ENCODE data around the gene LPP.

Gene LPP

DNA sequence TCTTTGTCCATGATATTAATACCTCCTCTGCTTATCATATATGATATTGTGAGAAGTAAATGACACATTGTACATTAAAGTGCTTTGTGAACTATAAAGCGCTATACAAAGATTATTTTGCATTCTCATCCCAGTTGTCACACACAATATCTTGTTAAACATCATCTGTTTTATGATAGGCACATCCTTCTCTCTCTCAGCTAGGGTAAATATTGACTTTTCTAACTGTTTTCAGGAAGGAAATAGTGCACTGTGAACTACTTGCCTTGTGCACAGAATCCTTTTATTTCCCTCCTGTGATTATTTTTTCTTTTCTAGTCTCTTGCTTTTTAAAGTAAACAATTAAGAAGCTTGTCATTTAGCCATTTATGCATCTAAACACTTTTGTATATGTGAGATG, 388.2 kb downstream of the LPP start:
- H3K27ac ChIP-seq: peak overlapping the region; percentile 33
- TF ChIP-seq, protein P1, sequence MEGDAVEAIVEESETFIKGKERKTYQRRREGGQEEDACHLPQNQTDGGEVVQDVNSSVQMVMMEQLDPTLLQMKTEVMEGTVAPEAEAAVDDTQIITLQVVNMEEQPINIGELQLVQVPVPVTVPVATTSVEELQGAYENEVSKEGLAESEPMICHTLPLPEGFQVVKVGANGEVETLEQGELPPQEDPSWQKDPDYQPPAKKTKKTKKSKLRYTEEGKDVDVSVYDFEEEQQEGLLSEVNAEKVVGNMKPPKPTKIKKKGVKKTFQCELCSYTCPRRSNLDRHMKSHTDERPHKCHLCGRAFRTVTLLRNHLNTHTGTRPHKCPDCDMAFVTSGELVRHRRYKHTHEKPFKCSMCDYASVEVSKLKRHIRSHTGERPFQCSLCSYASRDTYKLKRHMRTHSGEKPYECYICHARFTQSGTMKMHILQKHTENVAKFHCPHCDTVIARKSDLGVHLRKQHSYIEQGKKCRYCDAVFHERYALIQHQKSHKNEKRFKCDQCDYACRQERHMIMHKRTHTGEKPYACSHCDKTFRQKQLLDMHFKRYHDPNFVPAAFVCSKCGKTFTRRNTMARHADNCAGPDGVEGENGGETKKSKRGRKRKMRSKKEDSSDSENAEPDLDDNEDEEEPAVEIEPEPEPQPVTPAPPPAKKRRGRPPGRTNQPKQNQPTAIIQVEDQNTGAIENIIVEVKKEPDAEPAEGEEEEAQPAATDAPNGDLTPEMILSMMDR (IDR thresholded peaks at IDR 0.05): no peak
- TF ChIP-seq ZFX (IDR thresholded peaks at IDR 0.05; ENCODE audit: borderline replicate concordance): no peak

DNA sequence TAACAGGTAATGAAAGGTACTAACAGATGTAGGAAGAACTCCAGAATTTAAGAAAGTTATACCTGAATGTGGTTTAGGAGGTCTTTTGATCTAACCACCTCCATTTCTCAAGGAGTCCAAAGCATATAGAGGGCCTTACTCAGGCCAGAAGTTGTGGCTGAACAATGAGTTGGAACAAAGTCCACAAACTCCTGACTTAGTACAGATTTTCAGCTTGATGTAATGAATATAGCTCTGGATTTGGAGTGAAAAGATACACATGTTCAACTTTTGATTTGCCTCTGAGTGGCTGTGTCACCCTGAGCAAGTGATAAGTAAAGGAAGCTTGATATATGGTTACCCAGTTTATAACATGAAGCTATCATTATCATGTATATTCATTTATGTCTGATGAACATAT, 390.1 kb downstream of the LPP start:
- TF ChIP-seq, protein P1 (IDR thresholded peaks at IDR 0.05): no peak
- TF ChIP-seq ZFX (IDR thresholded peaks at IDR 0.05; ENCODE audit: borderline replicate concordance): no peak
- H3K27ac ChIP-seq: no peak overlapping the region

DNA sequence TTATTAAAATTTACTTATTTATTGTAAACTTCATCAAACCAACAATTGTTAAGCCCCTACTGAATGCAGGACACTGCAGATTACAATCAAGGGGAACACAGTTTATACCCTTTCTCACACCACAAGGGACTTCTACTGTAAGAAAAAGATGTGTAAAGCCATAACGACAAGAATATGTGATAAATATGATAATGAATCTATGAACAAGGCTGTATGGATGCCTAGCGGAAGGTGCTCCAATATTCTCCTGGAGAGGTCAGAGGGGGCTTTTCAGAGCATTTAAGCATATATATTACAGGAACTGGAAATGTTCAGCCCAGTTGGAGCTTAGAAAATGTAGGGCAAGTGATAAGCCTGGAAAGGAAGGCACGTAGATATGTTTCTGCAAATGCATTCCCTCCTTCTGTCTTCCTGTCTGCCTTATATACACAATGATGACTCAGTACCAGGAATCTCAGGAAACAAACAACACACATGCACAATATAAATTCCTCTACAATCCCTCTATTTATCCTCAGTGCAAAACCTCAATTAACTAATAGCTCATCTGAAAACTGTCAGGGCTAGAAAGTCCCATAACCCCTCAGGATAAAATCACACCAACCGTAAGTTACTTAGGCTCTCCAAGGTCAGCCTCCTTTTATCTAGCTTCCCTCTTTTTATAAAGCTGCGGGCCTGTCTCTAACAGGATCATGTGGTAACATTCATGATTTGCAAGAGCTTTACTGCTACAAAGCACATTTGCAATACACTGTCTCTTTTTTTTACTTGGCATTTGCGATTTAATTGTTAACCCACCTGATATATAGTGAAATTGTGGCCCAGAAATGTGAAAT, 393.1 kb downstream of the LPP start:
- TF ChIP-seq, protein P1 (IDR thresholded peaks at IDR 0.05): no peak
- TF ChIP-seq ZFX (IDR thresholded peaks at IDR 0.05; ENCODE audit: borderline replicate concordance): no peak
- H3K27ac ChIP-seq: no peak overlapping the region

DNA sequence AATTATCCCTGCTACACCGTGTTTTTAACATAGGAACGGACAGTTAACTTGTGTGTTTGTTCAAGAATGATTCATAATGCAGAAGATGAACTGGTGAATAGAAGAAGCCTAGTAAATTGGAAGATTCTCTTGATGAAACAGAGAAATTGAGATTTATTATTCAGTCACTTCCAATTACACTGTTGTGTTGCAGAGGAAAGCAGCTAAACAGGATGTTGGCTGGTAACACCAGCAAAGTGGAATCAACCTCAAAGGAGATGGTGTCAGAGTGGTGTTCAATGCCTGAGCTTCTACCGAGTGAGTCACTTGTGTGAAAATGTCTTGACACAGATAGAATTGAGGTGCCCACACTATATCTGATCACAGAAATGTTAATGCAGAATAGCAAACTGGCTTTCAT, 399.6 kb downstream of the LPP start:
- TF ChIP-seq ZFX (IDR thresholded peaks at IDR 0.05; ENCODE audit: borderline replicate concordance): no peak
- TF ChIP-seq, protein P1 (IDR thresholded peaks at IDR 0.05): no peak
- no peak overlapping the region for H3K27ac ChIP-seq

DNA sequence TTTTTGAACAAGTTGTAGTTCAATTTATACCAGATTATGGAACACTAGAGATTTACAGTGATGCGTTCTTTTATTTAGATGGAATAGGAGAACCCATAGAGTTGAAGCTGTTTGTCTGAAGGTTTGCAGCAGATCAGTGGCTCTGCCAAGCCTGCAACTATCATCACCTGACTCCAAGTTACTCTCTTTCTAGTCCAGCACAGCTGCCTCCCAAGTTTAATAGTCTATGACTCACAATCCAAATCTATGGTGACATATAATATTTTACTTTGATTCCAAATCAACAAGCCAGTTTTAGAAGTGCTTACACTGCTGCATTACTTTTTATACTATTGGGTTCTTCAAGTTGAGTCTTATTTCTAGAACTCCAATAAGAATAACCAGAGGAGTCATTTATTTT, 400.4 kb downstream of the LPP start:
- TF ChIP-seq, protein P1 (IDR thresholded peaks at IDR 0.05): no peak
- no peak for TF ChIP-seq ZFX (IDR thresholded peaks at IDR 0.05; ENCODE audit: borderline replicate concordance)
- no peak overlapping the region for H3K27ac ChIP-seq

DNA sequence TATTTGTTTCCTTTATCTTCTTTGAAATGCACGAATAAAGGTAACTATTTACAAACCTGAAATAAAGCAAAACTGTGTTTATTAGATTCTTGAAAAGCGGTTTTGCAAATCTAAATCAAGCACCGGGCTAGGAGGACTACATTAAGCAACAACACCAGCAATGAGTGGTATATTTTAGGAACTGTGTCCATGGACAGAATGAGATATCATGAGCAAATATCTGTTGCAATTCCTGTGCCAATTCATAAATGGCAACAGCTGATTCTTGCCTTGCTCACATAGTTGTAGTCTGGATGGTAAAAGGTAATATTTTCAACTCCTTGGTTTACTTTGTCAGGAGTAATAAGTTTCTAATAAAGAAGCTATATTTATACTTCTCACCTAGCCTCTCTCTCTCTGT, 403.3 kb downstream of the LPP start:
- no peak overlapping the region for H3K27ac ChIP-seq
- TF ChIP-seq ZFX (IDR thresholded peaks at IDR 0.05; ENCODE audit: borderline replicate concordance): no peak
- TF ChIP-seq, protein P1 (IDR thresholded peaks at IDR 0.05): no peak

DNA sequence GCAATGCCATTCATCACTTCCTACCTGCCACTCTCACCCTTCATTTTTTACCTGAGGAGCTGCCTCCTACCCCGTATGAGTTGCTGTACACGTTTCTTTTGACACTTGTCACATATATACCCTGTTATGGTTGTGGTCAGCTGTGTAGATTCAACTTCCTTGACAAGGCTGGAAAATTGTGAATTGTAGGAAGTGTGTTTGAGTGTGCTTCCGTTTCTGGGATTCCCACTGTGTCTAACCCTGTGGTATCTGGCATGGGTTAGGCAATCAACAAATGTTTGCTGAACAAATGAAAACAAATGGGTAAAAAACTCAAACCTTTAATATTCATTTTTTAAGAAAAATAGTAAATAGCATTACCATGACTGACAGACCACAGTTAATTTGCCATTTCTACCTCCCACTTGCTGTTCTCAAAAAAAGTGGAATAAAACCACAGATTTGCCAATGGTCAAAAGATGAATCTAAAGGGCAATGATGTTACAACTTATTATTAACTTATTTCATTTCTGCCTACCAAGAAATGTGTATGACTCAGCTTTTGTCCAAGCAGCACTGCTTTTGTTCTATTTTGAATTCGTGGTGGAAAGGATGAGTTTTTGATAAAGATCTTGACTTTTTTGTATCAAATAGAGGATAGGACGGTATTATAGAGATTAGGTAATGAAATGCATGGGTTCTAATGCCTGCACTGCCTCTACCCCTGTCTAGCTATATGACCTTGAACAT, 404.6 kb downstream of the LPP start:
- TF ChIP-seq, protein P1 (IDR thresholded peaks at IDR 0.05): no peak
- TF ChIP-seq ZFX (IDR thresholded peaks at IDR 0.05; ENCODE audit: borderline replicate concordance): no peak
- H3K27ac ChIP-seq: no peak overlapping the region

All from 22Rv1 (cell line).